LNCAP (cell line): Measurements from ENCODE around the gene LNPEP.
A peak's percentile ranks its signal among the peaks of the same experiment; 100 is the strongest.

Experiments used
- CTCF ChIP-seq: fragments of 450-650 bp; IDR thresholded peaks from 2 replicates; pipeline ENCODE4 v1.5.1; 2017; ENCODE audit warnings: mild to moderate bottlenecking

Gene LNPEP

DNA sequence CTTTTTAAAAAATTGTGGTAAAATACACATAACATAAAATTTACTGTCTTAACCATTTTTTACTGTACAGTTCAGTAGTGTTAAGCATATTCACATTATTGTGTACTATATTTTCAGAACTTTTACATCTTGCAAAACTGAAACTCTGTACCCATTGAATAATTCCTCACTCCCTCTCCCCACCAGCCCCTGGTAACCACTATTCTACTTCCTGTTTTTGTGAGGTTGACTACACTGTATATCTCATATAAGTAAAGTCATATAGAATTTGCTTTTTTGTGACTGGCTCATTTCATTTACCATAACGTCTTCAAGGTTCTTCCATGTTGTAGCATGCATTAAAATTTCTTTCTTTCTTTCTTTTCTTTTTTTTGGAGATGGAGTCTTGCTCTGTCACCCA lies 87.0 kb downstream of the LNPEP start:
- no peak for TF ChIP-seq CTCF

GRCh38 chr5:97026721-97027120 lies 90.8 kb downstream of the LNPEP start:
- TF ChIP-seq CTCF: no peak

- TF ChIP-seq CTCF: no peak
Observed at GRCh38 chr5:97037819-97038218, 101.9 kb downstream of the LNPEP start.

DNA sequence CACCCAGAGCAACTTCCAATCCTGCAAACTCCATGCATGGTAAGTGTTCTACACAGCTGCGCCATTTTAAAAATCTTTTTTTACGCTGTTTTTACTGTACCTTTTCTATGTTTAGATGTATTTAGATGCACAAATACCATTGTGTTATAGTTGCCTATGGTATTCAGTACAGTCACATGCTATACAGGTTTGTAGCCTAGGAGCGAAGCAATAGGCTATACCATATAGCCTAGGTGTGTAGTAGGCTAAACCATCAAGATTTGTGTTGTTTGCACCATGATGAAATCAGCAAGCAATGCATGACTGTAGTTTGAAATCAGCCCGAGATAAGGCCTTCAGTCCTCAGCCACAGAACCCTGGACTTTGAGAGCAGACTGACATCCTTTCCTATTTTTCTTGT lies 105.4 kb downstream of the LNPEP start:
- TF ChIP-seq CTCF: no peak

GRCh38 chr5:97042996-97043395 lies 107.1 kb downstream of the LNPEP start:
- no peak for TF ChIP-seq CTCF

GRCh38 chr5:97043511-97043910 lies 107.6 kb downstream of the LNPEP start:
- no peak for TF ChIP-seq CTCF

- peak; percentile 52 for TF ChIP-seq CTCF
Observed at GRCh38 chr5:97044052-97044451, 108.2 kb downstream of the LNPEP start.

DNA sequence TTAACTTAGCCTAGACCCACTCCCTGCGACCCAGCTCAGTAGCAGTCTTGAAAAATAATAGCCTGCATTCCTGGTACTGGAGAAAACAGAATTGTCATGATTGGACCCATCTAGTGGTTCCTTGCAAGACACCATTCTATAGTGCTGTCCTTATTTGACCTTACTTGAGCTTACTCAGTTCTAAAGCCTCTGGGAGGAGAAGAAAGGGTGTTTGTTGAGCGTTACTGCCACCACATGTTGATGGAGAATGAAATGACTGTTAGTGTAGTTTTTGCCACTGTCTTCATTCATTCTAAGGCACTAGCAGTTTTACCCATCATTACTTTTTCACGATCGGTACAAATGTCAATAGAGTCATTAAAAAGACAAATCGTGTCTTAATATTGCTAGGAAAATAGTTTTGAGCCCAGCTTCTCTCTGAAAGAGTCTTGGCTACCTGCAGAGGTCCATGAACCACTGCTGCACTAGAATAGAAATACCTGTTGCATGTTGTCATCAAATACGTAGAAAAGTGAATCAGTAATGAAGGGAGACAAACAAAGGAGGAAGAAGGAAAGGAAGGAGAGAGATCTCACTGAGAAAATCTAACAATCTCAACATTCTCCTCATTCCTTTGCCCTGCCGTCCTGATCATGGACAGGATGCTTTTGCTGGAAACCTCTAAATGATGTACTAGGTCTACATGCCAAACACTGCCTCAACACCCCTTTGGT lies 110.5 kb downstream of the LNPEP start:
- TF ChIP-seq CTCF: peak; percentile 25; the same call in 1 of the 2 replicates
